Caco-2 (cell line): ENCODE measurements around the gene RPS6KA2. TPM values are rescaled to one million over a fixed set of nuclear protein-coding genes. Genes with fewer than 3 reads are reported as not detected.

Experiments used
- BruUV-seq: library from RNA; stranded (reverse); fragments of 400-500 nt; replicated peaks from 2 replicates; lab custom pipeline; 2021; lab: Mats Ljungman, UMichigan
- CTCF ChIA-PET: fragments of 300-600 bp; sonication (Branson Sonifier 250); formaldehyde crosslinking; loops from one replicate; lab custom pipeline; 2022; ENCODE audit warnings: antibody characterized with exemption; lab: Charles Lee
- POLR2A ChIA-PET: fragments of 300-600 bp; sonication (Branson Sonifier 250); formaldehyde crosslinking; loops from one replicate; lab custom pipeline; 2022; ENCODE audit warnings: antibody characterized with exemption; lab: Charles Lee
- DNase-seq, 2 experiments: peaks; one replicate each; pipeline versions ENCODE4 v3.0.0 to v3.0.0-alpha.2; 2020 to 2022
- H3K27me3 ChIP-seq: replicated peaks from 2 replicates; pipeline ENCODE4 v1.6.0; 2011; ENCODE audit warnings: low read length; ENCODE audit not compliant: control insufficient read depth, insufficient read depth
- H3K36me3 ChIP-seq: 2 replicates; pipeline ENCODE4 v1.5.1; 2011; ENCODE audit warnings: low read length; ENCODE audit not compliant: control insufficient read depth, insufficient read depth
- H3K4me1 ChIP-seq: fragments of 250-450 bp; sonication (Bioruptor Pico); 2 replicates; pipeline ENCODE4 v1.5.1; 2020; ENCODE audit warnings: mild to moderate bottlenecking
- H3K4me3 ChIP-seq: 2 replicates; pipeline ENCODE4 v1.5.1; 2011; ENCODE audit warnings: low read depth, mild to moderate bottlenecking, control low read depth, low read length
- H3K9me3 ChIP-seq: fragments of 250-450 bp; sonication (Bioruptor Pico); 2 replicates; pipeline ENCODE4 v1.5.1; 2020; ENCODE audit warnings: mild to moderate bottlenecking, moderate library complexity
- H3K27ac Mint-ChIP-seq: one replicate; pipeline ENCODE4 v1.8.0; 2022; ENCODE audit warnings: mixed read lengths; ENCODE audit not compliant: unreplicated experiment
- H3K27me3 Mint-ChIP-seq: one replicate; pipeline ENCODE4 v1.8.0; 2022; ENCODE audit warnings: mixed read lengths; ENCODE audit not compliant: insufficient read depth, unreplicated experiment
- H3K36me3 Mint-ChIP-seq: one replicate; pipeline ENCODE4 v1.8.0; 2022; ENCODE audit warnings: mild to moderate bottlenecking, mixed read lengths; ENCODE audit not compliant: insufficient read depth, unreplicated experiment
- H3K4me1 Mint-ChIP-seq: one replicate; pipeline ENCODE4 v1.8.0; 2022; ENCODE audit warnings: low read depth, mixed read lengths; ENCODE audit not compliant: unreplicated experiment
- H3K4me3 Mint-ChIP-seq: one replicate; pipeline ENCODE4 v1.8.0; 2022; ENCODE audit warnings: mild to moderate bottlenecking, moderate library complexity, mixed read lengths; ENCODE audit not compliant: unreplicated experiment
- H3K9me3 Mint-ChIP-seq: one replicate; pipeline ENCODE4 v1.8.0; 2022; ENCODE audit warnings: mixed read lengths; ENCODE audit not compliant: unreplicated experiment
- CTCF ChIP-seq, 2 experiments: fragments of 200-600 bp in 1 of 2; IDR thresholded peaks; 1 replicate in 1 of 2; 2 replicates in 1 of 2; pipeline versions ENCODE4 v1.5.1 to v1.8.0; 2011 to 2022; ENCODE audit warnings: antibody characterized with exemption in 1 of 2, control low read depth in 1 of 2, inconsistent platforms in 1 of 2, low read depth in 1 of 2, low read length in 1 of 2, mild to moderate bottlenecking in 1 of 2, moderate library complexity in 1 of 2; ENCODE audit not compliant: insufficient read depth in 1 of 2, severe bottlenecking in 1 of 2, unreplicated experiment in 1 of 2
- intact Hi-C: fragments of 100-400 bp; cut with micrococcal nuclease; formaldehyde crosslinking; loops from one replicate; pipeline ENCODE4 v1.10.0; 2022; ENCODE audit not compliant: unreplicated experiment
- total RNA-seq: library from RNA; stranded (reverse); gene quantifications from 2 replicates; pipeline ENCODE4 v1.2.3, GENCODE V29; 2022

The RPS6KA2 gene
- total RNA-seq, 1 experiment from 2014 or later: 5.6 TPM

GRCh38 chr6:166417285-166417691 lies 209.8 kb downstream of the RPS6KA2 start:
- H3K9me3 ChIP-seq: no peaks in the 10 kb centered on the region
- no peak for TF ChIP-seq CTCF (IDR thresholded peaks at IDR 0.05; ENCODE audit: insufficient read depth in 1 of 2, low read depth in 1 of 2, low read length in 1 of 2, severe bottlenecking in 1 of 2, unreplicated experiment in 1 of 2)
- Mint-ChIP-seq H3K9me3 (peaks cover 20% of the 10 kb centered on the region), H3K27me3 (peaks cover 9% of the 10 kb centered on the region), H3K27ac (no peak overlapping the region), H3K36me3 (no peaks in the 10 kb centered on the region), H3K4me1 (peaks cover 7% of the 10 kb centered on the region), H3K4me3 (no peak overlapping the region)
- no peak for DNase-seq
- peaks cover 6% of the 10 kb centered on the region; the same call in 1 of the 2 replicates for H3K4me1 ChIP-seq
- BruUV-seq: no TSS peak
- no peaks in the 10 kb centered on the region for H3K36me3 ChIP-seq
- intact Hi-C loops: no loop called here
- H3K4me3 ChIP-seq: no peak overlapping the region
- H3K27me3 ChIP-seq: peaks cover 1% of the 10 kb centered on the region; the same call in 1 of the 2 replicates
- POLR2A ChIA-PET: no interaction called here
- CTCF ChIA-PET: no interaction called here

GRCh38 chr6:166415833-166416347 lies 211.2 kb downstream of the RPS6KA2 start:
- TF ChIP-seq CTCF (IDR thresholded peaks at IDR 0.05; ENCODE audit: insufficient read depth in 1 of 2, low read depth in 1 of 2, low read length in 1 of 2, severe bottlenecking in 1 of 2, unreplicated experiment in 1 of 2): no peak
- intact Hi-C loops: no loop called here
- ChIA-PET CTCF (no interaction called here), POLR2A (no interaction called here)
- H3K27ac Mint-ChIP-seq: no peak overlapping the region
- Histone ChIP-seq H3K4me3 (no peak overlapping the region), H3K9me3 (no peaks in the 10 kb centered on the region), H3K27me3 (no peaks in the 10 kb centered on the region), H3K4me1 (peaks cover 6% of the 10 kb centered on the region; the same call in 1 of the 2 replicates), H3K36me3 (no peaks in the 10 kb centered on the region)
- DNase-seq: no peak
- no peaks in the 10 kb centered on the region for H3K36me3 Mint-ChIP-seq
- no peak overlapping the region for H3K4me3 Mint-ChIP-seq
- peaks cover 20% of the 10 kb centered on the region for H3K9me3 Mint-ChIP-seq
- H3K27me3 Mint-ChIP-seq: peaks cover 9% of the 10 kb centered on the region
- peaks cover 7% of the 10 kb centered on the region for H3K4me1 Mint-ChIP-seq
- no TSS peak for BruUV-seq

GRCh38 chr6:166415306-166415705 lies 211.7 kb downstream of the RPS6KA2 start:
- H3K36me3 ChIP-seq: no peaks in the 10 kb centered on the region
- no peak overlapping the region for H3K27ac Mint-ChIP-seq
- intact Hi-C loops: no loop called here
- no peak overlapping the region for H3K4me3 ChIP-seq
- no peaks in the 10 kb centered on the region for H3K27me3 ChIP-seq
- peaks cover 10% of the 10 kb centered on the region for H3K27me3 Mint-ChIP-seq
- no peaks in the 10 kb centered on the region for H3K9me3 ChIP-seq
- no TSS peak for BruUV-seq
- peaks cover 20% of the 10 kb centered on the region for H3K9me3 Mint-ChIP-seq
- H3K36me3 Mint-ChIP-seq: no peaks in the 10 kb centered on the region
- ChIA-PET CTCF (interaction anchor here (0.6 kb wide), 1 partner anchor 538 kb away, joined by 3 read pairs; no protein-coding TSS in a partner anchor), POLR2A (no interaction called here)
- DNase-seq: no peak
- TF ChIP-seq CTCF (IDR thresholded peaks at IDR 0.05; ENCODE audit: insufficient read depth in 1 of 2, low read depth in 1 of 2, low read length in 1 of 2, severe bottlenecking in 1 of 2, unreplicated experiment in 1 of 2): no peak
- peaks cover 3% of the 10 kb centered on the region; the same call in 1 of the 2 replicates for H3K4me1 ChIP-seq
- H3K4me1 Mint-ChIP-seq: peaks cover 4% of the 10 kb centered on the region
- no peak overlapping the region for H3K4me3 Mint-ChIP-seq
